ENCODE data around the gene CTCFL. TPM values are rescaled to one million over a fixed set of nuclear protein-coding genes. Genes with fewer than 3 reads are reported as not detected.
"Not testable (repeated sequence)": the region's sequence is repeated elsewhere in the genome, so short reads cannot be mapped to it uniquely, and the experiment has no call there.

CTCFL gene
- total RNA-seq, 1 donor from 2014 or later = not detected

DNA sequence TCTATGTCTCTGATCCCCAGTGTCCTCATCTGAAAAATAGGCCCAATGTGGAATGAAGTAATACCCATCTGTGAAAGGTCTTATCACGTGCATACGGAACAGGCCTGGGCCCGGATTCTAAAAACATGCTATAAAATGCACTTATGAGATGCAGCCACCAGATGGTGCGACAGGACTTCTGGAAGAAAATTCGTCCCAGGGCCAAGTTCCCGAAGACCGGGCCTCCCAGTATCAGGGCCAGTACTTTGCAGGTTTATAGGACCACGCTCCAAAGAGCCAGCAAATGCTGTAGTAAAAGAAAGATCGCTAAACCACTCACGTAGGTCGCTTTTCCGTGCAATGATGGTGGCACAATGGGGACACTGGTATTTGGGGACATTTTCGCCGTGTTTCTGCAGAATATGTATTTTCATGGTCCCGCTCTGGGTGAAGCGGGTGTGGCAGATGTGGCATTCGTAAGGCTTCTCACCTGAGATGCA lies 10.6 kb downstream of the CTCFL start:
- peak; percentile 63 for DNase-seq
- peak; percentile 88 for ATAC-seq
- intact Hi-C loops (cut with micrococcal nuclease) = loop anchor here (2.0 to 5.0 kb wide), 2 partner anchors 80 to 698 kb away; no protein-coding TSS in a partner anchor

DNA sequence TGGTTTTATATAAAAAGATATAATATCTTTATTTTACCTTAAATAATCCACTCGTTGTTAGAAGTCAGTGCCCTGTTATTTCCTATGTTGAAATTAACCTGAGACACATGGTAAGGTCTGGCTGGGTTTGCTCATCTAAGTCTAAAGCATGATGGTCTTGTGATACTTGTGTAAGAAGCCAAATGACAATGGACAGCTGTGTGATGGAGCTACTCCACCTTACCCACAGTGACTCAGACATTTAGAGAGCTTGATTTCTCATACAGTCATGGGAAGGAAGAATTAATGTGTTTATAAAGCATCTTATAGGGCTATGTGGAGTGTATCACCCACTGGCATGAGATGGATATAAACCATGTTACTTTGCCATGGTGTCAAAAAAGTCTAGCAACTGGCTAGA lies 11.7 kb downstream of the CTCFL start:
- intact Hi-C loops (cut with micrococcal nuclease) = loop anchor here (5.0 kb wide), 1 partner anchor 699 kb away; no protein-coding TSS in a partner anchor
- DNase-seq (no peak), ATAC-seq (no peak)

DNA sequence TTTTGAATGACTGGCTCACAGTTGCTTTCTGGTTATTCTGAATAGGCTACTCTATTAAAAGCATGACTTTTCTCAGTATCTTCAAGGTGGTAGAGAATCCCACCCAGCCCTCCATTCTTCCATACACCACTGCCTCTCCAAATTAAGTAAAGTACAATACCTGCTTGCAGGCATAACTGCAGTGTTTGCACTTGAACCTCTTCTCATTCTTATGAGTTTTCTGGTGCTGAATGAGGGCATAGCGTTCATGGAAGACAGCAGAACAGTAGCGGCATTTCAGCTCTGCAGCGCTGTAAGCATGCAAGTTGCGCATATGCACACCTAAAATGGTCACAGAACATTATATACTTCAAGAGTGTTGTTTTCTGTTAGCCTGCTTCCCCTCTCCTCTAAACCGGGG lies 12.5 kb downstream of the CTCFL start:
- no peak for DNase-seq
- no peak for ATAC-seq
- intact Hi-C loops (cut with micrococcal nuclease) = loop anchor here (5.0 kb wide), 1 partner anchor 700 kb away; no protein-coding TSS in a partner anchor

DNA sequence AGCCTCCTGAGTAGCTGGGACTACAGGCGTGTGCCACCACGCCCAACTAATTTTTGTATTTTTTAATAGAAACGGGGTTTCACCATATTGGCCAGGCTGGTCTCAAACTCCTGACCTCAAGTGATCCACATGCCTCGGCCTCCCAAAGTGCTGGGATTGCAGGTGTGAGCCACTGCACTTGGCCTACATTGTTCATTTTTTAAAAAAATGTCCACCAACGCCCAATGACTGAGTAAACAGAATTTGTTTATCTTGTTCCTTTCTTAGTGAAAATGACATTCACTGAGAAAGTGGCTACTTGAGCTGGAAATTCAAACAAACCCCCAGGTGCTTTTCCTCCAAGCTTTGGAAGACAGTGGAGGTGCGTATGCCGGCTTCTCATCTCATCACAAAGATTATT lies 13.2 kb downstream of the CTCFL start:
- intact Hi-C loops (cut with micrococcal nuclease) = loop anchor here (5.0 kb wide), 1 partner anchor 701 kb away; no protein-coding TSS in a partner anchor
- DNase-seq, ATAC-seq: not testable (repeated sequence)

DNA sequence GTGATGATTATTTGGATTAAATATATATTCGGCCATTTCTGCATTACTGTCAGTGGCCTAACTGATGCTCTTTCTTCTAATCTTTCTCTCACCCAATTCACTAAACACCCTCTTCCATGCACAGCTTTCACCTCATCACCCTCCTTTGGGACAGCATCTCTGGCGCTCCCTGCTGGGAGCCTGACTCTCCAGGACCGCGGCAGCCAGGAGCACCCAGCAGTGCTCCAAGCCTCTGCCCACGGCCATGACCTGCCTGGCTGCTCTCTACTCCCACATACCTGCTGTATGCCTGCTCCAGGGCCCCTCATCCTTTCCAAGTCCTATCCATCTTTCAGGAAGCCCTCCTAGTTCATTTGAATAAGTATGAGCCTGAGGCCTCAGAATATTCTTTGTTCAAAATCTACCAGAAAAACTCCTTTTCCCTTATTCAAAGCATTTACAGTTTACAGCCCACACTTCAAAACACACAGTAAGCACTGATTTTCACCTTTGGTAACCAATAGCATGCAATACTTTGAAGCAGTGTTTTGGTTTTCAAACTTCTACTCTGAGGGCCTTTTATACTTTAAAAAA lies 15.2 kb downstream of the CTCFL start:
- ATAC-seq (peak; percentile 67), DNase-seq (peak; percentile 41)
- intact Hi-C loops (cut with micrococcal nuclease) = loop anchor here (5.0 kb wide), 1 partner anchor 703 kb away; no protein-coding TSS in a partner anchor

DNA sequence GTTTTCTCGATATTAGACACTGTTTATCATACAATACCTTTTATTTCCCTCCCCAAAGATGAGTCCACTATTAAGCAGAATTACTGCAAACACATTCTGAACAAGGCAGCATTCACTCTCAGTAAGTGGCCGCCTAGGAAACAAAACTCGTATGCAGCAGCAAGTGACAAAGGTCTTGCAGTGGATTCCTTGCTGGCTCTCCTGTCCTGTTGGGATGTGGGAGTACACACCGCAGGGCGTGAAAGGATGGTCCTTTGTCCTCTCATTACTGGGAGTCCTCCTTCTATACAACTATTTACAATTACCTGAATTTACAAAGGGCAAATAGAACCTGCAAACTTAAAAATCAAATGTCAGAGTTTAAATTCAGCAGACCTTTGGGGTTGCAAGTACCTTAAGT lies 16.1 kb downstream of the CTCFL start:
- intact Hi-C loops (cut with micrococcal nuclease) = no loop called here
- no peak for ATAC-seq
- no peak for DNase-seq

DNA sequence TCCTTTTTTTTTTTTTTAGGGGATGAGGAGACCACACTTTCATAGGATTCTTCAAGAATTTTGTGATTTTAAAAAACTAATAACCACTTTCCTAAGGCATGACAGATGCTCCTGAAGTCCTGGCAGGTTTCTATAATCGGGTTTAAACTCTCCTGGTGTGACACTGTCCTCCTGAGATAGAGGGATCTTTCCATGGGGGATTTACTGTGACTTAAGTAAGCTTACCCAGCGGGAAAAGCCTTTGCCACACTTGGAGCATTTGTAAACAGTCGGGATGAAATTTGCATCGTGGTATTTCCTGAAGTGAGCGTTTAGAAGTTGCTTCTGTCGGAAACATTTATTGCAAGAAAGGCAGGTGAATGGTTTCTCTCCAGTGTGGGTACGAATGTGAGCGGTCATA lies 16.6 kb downstream of the CTCFL start:
- no peak for ATAC-seq
- intact Hi-C loops (cut with micrococcal nuclease) = no loop called here
- no peak for DNase-seq

DNA sequence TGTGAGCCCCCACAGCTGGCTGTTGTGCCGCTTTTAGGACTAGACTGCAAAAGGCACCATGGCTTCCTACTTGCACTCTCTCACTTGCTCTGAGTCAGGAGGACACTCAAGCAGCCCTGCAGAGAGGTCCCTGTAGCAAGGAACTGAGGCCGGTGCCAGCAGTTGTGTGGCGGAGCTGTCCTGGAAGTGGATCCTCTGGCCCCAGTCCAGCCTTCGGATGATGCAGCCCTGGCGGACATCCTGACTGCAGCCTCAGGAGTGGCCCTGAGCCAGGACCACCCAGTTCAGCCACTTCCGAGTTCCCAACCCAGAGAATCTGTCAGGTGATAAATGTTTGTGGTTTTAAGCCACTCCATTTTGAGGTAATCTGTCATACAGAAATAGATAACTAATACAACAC lies 17.5 kb downstream of the CTCFL start:
- no peak for ATAC-seq
- no peak for DNase-seq
- intact Hi-C loops (cut with micrococcal nuclease) = no loop called here

DNA sequence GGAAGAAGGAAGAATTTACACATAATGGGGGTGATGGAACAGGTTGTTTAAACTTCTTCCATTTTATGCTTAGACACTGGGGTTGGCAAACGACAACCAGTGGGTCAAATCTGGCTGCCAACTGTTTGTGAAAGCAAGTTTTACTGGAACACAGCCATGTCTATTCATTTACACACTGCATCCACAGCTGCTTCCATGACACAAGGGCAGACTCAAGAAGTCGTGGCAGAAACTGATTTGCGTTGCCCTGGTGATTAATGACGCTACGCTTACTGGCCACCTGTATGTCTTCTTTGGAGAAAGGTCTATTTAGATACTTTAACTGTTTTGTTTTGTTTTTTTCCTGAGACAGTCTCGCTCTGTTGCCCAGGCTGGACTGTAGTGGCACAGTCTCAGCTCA lies 19.0 kb downstream of the CTCFL start:
- no peak for ATAC-seq
- intact Hi-C loops (cut with micrococcal nuclease) = no loop called here

DNA sequence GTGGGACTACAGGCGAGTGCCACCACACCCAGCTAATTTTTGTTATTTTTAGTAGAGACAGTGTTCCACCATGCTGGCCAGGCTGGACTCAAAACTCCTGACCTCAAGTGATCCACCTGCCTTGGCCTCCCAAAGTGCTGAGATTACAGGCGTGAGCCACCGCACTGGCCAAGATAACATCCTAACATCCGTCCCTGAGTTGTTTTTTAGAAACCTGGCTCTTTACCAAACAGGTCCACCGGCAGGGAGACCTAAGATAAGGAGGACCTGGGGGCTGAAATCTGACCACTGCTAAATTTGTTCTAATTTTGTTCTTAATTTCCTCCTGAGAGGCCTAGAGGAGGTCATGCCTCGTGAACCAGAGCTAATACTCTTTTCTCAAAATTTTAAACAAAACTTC lies 20.5 kb downstream of the CTCFL start:
- no peak for ATAC-seq

More for the DNA sequence above, 19.0 kb downstream of the CTCFL start:
- DNase-seq = no peak

DNA sequence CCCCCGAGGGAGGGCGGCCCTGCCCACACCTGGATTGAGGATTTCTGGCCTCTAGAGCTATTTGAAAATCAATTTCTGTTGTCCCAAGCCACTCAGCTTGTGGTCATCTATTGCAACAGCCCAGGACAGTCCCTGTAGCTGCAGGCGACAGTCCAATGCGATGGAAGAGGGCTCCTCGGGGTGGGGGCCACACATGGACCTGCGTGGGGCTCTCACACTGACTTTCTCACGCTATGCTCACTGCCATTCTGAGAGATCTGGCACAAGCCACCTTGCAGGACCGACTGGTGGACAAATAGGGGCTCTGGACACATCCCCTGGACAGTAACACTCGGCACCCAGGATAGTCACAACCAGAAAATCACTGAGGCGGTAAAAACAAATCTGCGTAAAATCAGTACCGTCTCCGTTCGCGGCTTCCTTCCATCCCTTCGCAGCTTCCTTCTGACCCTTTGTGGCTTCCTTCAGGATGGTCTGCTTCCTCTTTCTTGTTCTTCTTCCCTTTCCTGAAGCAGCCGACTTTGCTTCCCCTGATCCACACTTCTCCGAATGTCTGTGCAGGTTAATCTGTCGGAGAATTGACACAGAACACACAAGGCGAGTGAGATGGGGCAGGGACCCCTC lies 21.8 kb downstream of the CTCFL start:
- intact Hi-C loops (cut with micrococcal nuclease) = no loop called here
- no peak for DNase-seq
- ATAC-seq = peak; percentile 44

More for the DNA sequence above, 20.5 kb downstream of the CTCFL start:
- intact Hi-C loops (cut with micrococcal nuclease) = no loop called here
- DNase-seq = no peak

DNA sequence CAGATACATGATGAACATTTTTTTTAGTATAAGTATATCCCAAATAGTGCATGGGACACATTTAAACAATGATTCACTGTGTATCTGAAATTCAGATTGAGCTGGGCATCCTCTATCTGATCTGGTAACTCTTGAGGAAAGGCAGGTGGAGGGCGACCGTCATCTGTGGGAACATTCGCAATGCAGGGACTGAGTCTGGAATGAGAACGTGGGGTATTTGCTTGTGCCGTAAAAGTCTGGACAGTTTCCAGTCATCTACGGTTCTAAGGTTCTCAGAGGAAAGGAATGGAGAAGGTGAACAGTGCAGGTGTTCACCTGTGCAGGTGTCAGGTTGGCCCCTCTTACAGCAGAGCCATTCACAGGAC lies 22.6 kb downstream of the CTCFL start:
- ATAC-seq (no peak), DNase-seq (no peak)
- intact Hi-C loops (cut with micrococcal nuclease) = no loop called here

DNA sequence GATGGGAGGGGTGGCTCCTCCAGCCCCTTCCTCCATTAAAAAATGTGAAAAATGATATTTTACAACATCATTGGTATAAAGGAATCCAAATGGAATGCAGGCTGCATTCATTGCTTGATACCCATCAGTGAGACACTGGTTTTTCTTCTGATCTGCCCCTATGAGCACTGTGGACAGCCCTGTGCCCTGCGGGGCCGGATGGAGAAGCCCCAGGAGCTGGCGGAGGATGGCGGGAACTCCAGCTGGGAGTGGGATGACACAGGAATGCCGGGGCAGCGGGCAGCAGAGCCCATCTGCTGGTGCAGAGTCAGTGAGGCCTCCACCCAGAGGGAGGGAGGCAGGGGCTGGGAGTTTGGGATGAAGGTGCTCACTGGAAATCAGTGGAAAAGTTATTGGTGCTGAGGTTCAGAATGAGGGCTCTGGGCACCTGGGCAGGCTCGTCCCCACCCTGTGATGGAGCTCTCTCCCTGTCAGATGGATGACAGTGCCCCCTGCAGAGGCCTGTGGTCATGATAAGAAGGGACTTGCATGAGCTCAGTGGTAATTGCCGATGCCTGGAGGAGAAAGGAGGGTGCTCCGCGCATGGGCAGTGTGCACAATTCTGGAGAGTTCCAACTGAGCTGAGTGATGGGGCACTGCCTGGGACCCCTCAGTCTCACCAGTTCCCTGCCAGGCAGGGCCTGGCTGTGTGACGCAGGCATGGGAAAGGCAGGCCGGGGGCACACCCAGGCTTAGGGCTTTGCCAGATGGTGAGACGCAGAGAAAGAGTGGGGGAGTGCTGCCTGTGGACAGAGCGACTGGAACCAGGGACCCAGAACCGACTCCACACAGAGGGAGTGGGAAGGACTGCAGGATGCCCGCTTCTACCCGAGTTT lies 23.2 kb downstream of the CTCFL start:
- intact Hi-C loops (cut with micrococcal nuclease) = no loop called here
- DNase-seq (no peak), ATAC-seq (no peak)

DNA sequence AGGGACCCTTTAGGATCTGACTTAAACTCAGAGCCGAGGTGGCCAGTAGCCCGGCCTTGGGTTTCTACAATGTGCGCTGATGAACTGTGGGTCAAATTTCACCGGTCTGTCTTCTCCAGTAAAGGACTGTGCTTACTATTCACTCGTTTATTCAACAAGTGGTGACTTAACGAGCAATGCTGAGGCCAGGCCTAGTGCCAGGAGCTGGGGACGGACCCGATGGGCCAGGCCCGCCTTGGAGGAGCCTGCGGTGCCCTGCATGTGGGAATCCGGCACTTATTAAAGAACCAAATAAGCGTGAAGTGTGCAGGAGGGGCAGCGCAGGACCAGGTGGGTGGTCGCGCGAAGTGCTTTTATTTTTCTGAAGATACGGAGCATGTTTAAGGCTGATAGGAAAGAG lies 24.0 kb downstream of the CTCFL start:
- intact Hi-C loops (cut with micrococcal nuclease) = no loop called here
- DNase-seq (no peak), ATAC-seq (no peak)

DNA sequence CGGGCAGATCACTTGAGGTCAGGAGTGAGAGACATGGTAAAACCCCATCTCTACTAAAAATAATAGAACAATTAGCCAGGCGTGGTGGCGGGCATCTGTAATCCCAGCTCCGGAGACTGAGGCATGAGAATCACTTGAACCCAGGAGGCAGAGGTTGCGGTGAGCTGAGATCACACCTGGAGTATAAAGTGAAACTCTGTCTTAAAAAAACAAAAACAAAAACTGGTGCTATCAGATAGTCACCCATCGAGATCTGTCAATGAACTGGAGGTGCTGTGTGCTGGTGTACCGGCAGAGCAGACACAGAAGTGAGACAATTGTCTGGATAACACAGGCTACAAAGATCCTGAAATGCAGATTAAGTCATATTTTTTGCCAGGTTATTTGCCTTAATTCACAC lies 24.7 kb downstream of the CTCFL start:
- ATAC-seq (no peak), DNase-seq (no peak)
- intact Hi-C loops (cut with micrococcal nuclease) = no loop called here

DNA sequence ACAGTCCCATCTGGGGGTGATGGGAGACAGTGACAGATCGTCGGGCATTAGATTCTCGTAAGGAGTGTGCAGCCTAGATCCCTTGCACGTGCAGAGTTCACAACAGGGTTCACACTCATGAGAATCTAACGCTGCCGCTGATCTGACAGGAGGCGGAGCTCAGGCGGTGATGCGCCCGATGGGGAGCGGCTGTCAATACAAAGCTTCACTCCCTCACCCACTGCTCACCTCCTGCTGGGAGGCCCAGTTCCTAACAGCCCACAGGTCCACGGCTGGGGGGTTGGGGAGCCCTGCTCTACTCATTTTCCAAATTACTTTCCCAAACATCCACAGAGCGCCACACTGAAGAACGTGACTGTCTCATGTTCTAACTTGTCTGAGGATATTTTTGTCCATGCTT lies 25.3 kb downstream of the CTCFL start:
- no peak for DNase-seq
- intact Hi-C loops (cut with micrococcal nuclease) = no loop called here
- ATAC-seq = no peak

DNA sequence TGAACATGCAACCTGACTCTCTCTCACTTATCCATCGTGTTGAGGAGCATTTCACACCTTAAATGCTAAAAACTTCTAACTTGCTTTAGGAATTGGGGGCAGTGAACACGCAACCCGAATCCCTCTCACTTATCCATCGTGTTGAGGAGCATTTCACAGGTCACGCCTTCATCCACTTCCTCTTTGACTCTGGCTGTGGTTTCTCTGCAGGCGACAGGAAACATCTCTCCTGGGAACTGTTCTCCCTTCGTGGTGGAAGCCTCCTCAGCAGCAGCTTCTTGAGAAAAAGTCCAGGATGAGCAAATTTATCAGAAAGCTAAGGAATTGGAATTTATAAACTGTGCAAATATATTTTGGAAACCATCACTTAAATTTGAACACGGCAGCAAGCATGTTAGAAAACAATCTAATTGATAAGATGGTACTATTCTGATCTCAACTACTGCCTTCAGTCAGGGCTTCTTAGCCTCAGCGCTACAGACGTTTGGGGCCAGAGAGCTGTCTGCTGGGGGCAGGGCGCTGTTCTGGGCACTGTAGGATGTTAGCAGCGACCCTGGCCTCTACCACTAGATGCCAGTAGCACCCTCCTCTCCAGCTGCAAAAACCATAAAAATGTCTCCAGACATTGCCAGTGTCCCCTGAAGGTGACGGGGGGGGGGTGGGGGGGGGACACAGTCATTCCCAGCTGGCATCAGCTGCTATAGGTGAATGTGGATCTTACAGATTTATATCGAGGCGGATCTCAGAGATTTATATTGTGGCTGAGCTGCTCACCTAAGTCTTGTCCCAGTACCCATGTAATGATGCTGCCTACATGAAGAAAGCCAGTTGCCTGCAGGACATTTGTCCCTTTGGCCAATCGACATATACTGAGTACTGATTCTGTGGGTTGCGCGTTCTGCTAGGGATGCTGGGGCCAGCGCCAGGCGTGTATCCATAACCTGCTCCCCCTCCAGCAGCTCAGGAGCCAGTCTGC lies 26.2 kb downstream of the CTCFL start:
- ATAC-seq = peak; percentile 50
- no peak for DNase-seq
- intact Hi-C loops (cut with micrococcal nuclease) = no loop called here

DNA sequence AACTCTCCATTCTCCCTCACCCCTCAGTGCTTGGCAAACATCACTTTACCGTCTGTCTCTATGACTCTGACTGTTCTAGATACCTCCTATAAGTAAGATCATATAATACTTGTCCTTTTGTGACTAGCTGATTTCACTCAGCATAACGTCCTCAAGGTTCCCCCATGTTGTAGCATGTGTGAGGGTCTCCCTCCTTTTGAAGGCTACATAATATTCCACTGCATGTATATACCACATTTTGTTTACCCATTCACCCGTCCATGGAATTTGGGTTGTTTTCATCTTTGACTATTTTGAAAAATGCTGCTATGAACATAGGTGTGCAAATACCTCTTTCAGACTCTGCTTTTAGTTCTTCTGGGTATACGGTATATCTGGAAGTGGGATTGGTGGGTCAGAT lies 28.3 kb downstream of the CTCFL start:
- DNase-seq (no peak), ATAC-seq (no peak)
- intact Hi-C loops (cut with micrococcal nuclease) = no loop called here

DNA sequence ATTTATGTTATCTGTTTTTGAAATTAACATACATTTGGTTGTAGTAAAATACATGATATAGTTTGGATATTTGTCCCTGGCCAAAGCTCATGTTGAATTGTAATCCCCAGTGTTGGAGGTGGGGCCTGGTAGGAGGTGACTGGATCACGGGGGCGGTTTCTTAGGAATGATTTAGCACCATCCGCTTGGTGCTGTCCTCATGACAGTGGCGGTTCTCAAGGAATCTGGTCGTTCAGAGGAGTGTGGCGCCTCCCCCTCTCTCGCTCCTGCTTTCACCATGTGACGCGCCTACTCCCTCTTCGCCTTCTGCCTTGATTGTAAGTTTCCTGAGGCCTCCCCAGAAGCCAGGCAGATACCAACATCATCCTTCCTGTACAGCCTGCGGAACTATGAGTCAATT lies 29.0 kb downstream of the CTCFL start:
- ATAC-seq (no peak), DNase-seq (no peak)
- intact Hi-C loops (cut with micrococcal nuclease) = loop anchor here (2.0 kb wide), 1 partner anchor 113 kb away; no protein-coding TSS in a partner anchor
